AG09319 (cell line): ENCODE data around the gene TM9SF3.
"Not testable (repeated sequence)": the region's sequence is repeated elsewhere in the genome, so short reads cannot be mapped to it uniquely, and the experiment has no call there.

Source experiments
- DNase-seq: peaks from one replicate; pipeline ENCODE4 v3.0.0-alpha.2; 2010; ENCODE audit warnings: low read depth; ENCODE audit errors: extremely low read depth
- TF ChIP-seq, protein P1 (sequence below): IDR thresholded peaks from 2 replicates; pipeline ENCODE4 v1.5.1; 2011; ENCODE audit warnings: low read depth, mild to moderate bottlenecking, inconsistent platforms, low read length, moderate library complexity

Gene TM9SF3

DNA sequence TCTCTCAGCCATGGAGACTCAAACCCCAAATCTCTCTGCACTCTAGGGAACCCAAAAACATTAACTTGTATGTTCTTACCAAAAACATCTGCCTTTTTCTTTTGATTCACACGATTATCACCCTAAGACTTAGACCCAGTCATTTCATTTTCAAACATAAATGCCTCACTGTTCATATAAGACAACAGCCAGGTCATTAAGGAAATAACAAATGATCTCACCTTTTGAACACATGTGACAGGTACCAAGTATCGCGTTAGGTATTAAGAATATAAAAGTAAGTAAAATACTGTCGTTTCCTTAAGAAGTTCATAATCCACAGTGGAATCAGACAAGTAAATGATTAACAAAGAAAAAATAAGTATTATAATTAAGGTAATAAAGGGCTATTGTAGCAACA, 8.8 kb downstream of the TM9SF3 start:
- TF ChIP-seq, protein P1, sequence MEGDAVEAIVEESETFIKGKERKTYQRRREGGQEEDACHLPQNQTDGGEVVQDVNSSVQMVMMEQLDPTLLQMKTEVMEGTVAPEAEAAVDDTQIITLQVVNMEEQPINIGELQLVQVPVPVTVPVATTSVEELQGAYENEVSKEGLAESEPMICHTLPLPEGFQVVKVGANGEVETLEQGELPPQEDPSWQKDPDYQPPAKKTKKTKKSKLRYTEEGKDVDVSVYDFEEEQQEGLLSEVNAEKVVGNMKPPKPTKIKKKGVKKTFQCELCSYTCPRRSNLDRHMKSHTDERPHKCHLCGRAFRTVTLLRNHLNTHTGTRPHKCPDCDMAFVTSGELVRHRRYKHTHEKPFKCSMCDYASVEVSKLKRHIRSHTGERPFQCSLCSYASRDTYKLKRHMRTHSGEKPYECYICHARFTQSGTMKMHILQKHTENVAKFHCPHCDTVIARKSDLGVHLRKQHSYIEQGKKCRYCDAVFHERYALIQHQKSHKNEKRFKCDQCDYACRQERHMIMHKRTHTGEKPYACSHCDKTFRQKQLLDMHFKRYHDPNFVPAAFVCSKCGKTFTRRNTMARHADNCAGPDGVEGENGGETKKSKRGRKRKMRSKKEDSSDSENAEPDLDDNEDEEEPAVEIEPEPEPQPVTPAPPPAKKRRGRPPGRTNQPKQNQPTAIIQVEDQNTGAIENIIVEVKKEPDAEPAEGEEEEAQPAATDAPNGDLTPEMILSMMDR: no peak
- DNase-seq: no peak

- TF ChIP-seq, protein P1: no peak
- no peak for DNase-seq
Measured at GRCh38 chr10:96577069-96577468, 9.7 kb downstream of the TM9SF3 start.

- TF ChIP-seq, protein P1: no peak
- no peak for DNase-seq
Measured at GRCh38 chr10:96576277-96576980, 10.4 kb downstream of the TM9SF3 start.

DNA sequence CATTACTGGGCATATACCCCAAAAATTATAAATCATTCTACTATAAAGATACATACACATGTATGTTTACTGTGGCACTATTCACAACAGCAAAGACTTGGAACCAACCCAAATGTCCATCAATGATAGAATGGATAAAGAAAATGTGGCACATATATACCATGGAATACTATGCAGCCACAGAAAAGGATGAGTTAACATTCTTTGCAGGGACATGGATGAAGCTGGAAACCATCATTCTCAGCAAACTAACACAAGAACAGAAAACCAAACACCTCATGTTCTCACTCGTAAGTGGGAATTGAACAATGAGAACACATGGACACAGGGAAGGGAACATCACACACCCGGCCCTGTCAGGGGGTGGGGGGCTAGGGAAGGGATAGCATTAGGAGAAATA, 12.2 kb downstream of the TM9SF3 start:
- DNase-seq: not testable (repeated sequence)

DNA sequence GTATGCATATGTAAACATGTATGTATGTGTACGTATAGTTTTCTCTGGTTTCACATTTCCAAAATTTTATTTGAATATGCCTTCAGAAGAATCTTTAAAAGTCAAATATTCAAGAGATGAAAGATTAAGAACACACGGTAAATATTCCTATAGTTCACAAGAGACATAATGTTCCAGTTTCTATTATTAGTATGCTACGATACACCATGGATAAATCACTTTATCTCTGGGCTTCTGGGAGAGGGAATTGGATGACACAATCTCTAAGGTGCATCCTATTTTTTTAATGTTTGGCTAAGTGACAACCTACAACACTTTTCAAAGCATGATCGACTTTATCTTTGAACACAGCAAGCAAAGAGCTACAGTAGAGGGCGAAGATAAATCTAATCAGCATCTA, 13.8 kb downstream of the TM9SF3 start:
- no peak for DNase-seq
- TF ChIP-seq, protein P1: no peak

- TF ChIP-seq, protein P1: no peak
- DNase-seq: no peak
Measured at GRCh38 chr10:96570983-96571964, 15.5 kb downstream of the TM9SF3 start.

GRCh38 chr10:96570511-96570910, 16.3 kb downstream of the TM9SF3 start:
- DNase-seq: no peak
- TF ChIP-seq, protein P1: no peak
